Stimulated activated CD4-positive, alpha-beta T cell treated with anti-CD3 and anti-CD28 coated beads, Interleukin-4, amount 100 ng/mL, for 48 hours (primary cell): ENCODE measurements around the gene CEP135.

Experiments
- DNase-seq, 2 donors: peaks; one replicate each; pipeline ENCODE4 v3.0.0-alpha.2; 2020; ENCODE audit warnings: low read depth in 2 of 2

Gene CEP135

DNA sequence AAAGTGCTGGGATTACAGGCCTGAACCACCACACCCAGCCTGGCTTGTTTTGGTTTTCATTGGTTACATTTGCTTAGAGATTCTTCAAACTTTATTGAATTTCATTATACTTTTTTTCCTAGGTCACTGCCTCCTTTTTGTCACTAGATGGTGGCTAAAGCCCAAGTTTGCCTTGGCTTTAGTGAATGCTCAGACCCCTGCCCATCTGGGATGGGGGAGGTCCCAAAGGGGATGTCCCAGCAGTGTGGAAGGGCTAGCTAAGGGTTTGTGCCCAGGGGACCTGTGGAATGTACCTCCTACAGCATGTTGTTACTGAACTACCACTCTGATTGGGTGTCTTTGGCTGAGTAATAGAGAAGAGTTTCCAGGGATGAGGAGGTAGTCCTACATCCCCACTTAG lies 58.4 kb downstream of the CEP135 start:
- DNase-seq, result no peak

DNA sequence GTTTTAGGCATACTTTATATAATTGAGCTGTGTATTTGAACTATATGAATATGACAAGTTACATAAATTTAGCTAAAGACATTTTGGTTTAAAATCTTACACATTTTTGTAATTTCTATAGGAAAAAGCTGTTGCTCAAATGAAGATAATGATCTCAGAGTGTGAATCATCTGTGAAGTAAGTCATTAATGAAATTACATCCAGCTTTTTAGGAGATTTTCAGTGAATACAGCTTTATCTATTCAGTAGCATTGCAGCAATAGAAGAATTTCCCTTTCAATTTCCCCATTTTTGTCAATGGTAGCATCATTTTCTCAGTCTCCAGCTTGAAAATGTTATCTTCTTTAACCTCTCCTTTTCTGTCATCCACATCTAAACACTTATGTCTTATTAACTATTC lies 59.5 kb downstream of the CEP135 start:
- DNase-seq, result no peak

DNA sequence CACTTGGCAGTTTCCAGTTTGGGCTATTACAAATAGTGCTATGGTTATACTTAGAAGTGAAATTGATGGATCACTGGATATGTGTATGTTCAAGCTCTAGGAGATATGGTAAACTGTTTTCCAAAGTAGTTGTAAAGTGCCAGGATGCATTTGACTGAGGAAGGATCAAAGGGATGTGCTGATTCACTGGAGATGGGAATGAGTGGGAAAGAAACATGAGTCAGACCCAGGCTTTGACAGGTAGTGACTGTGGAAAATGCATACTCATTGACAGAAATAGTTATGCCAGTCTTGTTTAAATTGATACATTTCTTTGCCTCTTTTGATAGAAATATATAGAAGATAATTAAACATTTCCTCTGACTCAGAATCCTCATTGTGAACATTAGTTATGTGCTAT lies 77.9 kb downstream of the CEP135 start:
- no peak for DNase-seq

DNA sequence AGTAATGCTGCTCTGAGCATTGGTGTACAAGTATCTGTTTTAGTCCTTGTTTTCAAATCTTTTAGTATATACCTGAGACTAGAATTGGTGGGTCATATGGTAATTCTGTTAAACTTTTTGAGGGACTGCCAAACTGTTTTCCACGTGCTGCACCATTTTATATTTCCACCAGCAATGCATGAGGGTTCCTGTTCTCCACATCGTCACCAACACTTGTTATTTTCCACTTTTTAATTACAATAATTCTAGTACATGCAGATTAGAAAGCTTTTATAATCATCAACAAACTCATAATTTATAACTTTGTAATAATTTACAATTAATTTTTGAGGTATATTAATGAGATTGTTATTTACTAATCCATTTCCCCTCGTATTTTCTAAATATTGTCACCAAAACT lies 79.4 kb downstream of the CEP135 start:
- DNase-seq, result no peak

DNA sequence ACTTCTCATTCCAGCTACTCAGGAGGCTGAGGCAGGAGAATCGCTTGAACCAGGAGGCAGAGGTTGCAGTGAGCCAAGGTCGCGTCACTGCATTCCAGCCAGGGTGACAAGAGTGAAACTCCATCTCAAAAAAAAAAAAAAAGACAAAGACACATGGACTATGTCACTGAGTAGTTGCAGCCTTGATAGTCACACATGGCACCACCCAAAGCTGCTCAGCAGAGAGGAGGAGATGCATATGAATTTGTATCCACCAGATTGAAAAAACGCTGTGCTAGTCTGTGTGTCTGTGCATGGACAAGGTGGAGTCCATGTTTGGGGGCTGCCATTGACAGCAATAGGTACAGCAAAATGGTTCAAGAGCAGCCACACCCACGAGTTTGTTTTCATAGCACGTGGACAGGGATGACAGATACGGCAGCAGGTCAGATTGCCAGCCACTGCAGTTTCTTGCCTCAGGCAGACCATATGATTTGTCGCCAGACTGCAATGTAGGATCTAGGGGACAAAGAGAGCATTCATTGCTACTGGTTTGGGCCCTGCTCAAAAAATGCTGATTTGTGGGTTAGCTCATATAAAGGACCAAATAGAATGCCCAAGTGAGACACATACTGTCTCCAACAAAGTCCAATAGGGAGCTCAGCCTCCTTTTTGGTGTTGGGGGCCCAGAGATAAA lies 89.9 kb downstream of the CEP135 start:
- no peak for DNase-seq

DNA sequence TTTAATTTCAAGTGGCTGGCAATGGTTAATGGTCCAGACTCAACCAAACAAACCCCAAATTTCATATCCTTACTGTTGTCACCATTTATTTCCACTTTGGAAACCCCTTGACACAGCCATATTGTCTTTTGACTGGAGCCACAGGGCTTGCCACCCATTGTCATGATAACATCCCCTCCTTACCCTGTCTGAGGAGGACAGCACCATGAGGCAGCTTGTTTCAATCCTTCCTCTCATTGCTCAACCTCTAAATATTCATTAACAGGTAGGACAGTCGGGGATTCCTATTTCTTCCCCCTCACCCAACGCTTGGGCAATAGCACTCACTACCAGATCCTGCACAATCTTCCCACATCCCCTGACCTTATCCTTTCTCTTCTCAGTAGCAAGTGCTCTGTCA lies 92.1 kb downstream of the CEP135 start:
- no peak for DNase-seq

DNA sequence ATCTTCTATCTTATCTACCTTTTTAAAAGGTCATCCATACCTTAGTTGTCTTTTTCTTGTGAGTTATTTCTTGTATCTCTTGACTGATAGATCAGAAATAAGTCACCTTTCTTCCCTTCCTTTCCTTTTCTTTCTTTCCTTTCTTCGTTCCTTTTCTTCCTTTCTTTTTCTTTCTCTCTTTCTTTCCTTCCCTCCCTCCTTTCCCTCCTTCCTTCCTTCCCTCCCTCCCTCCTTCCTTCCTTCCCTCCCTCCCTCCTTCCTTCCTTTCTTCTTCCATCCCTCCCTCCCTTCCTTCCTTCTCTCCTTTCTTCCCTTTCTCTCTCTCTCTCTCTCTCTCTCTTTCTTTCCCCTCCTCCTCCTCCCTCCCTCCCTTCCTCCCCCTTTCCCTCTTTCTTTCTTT lies 93.5 kb downstream of the CEP135 start:
- no peak for DNase-seq

DNA sequence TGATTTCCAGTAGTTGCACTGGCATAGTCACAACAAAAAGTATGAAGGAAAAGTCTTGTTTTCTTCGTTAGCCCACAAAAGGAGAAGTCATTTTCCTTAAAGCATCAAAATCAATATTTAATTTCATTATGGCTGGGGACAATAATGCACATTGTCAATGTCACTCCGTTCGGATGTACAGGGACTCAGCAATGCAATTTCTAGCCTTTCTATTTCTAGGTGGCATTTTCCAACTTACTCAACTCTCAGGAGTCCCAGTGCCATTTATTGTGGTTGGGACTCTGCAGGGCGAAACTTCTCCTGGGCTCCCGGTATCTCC lies 99.6 kb downstream of the CEP135 start:
- DNase-seq, result no peak

DNA sequence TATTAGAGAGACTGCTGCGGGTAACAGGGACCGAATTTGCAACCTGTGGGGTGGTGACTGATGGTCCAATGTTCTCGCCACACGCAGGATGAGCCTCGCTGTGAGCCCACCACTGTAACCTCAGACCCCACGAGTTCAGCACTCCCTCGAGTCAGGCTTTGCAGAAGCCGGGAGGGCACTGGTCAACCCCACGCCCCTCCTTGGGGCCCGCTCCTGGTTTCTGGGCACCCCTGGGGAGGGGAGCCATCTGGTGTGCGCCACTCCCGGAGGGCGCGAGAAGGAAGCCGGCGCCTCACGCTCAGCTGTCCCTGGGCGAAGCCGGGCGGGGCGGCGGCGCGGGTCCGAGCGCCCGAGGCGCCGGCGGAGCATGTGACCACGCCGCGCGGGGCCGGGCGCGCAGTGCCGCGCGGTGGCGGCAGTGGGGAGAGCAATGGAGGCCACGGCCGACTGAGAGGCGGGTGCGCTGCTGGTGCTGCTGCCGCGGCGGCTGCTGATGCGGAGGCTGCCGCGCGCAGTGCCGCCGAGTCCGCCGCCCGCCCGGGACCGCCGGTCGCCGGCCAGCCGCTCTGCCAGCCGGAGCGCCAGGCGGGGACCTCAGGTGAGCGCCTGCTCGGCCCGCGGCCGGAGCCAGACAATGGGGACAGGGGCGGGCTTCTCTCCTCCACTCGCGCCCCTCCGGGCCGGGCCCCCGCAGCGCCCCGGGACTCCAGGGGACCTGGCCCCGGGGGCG lies 100.1 kb downstream of the CEP135 start:
- DNase-seq, result peak; percentile 42 to 56

DNA sequence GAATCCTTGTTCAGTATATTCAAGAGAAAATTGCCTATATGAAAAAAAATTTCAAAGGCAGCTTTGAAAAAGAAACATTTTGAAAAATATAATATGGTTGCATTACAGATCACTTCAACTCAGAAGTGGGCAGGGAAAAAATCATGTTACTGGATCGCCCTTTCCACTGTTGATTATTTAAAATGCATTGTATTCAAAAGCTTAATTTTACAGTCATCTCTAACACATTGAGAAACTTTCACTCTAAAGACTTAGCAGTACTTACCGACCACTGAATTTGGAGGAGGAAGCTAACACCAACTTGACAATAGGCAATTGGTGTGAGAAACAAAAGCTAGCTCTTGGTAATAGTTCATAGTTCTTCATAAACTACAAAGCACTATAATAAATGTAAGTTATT lies 101.9 kb downstream of the CEP135 start:
- DNase-seq, result no peak

DNA sequence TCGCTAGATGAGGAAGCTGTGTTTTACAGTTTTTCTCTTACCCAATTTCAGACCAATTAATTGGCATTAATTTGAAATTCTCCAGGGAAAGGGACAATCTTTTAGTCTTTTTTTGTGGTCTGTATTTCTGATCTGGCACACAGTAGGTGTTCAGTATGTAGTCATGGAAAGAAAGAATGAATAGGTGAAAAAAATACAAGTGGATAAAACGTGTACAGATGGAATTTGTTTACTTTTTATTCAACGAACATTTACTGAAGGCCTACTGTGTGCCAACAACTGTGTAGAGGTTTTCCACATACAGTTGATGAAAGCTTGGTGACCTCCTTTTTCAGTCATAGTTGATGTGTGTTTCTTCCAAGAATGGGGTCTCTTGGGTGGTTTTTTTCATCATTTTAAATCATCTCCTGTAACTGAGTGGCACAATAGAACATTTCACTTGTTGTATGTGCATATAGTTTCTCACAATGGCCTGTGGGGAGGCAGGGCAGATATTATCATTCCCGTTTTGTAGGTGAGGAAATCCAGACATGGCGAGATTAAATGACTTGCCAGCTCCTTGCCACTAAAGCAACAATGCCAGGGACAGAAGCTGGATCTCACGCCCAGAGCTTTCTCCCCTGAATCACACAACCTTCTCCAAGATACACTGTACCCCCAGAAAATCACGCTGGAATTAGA lies 102.4 kb downstream of the CEP135 start:
- no peak for DNase-seq

DNA sequence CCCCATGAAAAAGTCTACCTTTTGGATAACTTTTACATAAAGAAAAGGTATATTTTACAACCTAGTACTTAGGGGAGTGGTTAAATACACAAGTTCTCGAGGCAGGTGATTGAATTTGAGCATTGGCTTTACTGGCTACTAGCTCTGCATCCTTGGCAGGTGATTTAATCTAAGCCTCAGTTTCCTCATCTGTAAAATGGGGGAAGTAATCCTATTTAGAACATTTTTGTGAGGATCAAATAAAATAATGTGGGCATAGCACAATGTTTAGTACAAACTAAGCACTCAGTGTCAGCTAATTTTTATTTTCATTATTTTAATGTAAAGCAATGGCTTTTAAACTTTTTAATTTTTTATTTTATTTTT lies 102.9 kb downstream of the CEP135 start:
- DNase-seq, result no peak

DNA sequence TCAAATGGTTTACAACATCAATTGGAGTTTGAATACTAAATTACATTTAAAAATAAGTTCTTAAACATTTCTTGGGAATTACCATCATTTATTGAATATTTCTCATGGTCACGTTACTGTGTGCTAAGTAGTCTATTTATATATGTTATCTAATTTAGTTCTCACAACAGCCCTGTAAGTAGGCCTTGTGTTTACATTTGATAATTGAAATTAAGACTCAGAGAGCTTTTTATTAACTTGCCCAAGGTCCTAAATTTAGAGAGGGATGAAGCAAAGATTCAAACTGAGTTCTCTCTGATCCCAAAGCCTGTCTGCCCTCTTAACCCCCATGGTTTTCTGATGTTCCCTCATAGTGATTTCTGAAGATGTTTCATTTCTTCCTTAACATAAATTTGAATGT lies 103.7 kb downstream of the CEP135 start:
- no peak for DNase-seq

DNA sequence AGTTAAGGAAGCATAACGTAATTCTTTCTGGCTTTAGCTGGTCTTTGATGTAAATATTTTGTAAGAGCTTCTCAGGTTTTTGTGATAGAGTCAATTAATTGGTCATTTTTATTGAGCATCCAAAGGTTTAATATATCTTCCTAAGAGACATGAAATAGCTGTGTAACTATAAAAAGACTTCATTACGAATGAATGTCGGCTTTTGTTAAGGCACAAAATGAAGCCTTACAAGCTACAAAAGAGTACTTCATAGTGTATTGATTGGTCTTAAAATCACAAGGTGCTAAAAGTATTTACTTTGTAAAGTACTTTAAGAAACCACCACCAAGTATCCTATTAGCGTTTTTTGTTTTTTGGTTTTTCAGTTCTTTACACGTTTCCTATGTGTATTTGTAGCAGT lies 104.2 kb downstream of the CEP135 start:
- DNase-seq, result no peak

DNA sequence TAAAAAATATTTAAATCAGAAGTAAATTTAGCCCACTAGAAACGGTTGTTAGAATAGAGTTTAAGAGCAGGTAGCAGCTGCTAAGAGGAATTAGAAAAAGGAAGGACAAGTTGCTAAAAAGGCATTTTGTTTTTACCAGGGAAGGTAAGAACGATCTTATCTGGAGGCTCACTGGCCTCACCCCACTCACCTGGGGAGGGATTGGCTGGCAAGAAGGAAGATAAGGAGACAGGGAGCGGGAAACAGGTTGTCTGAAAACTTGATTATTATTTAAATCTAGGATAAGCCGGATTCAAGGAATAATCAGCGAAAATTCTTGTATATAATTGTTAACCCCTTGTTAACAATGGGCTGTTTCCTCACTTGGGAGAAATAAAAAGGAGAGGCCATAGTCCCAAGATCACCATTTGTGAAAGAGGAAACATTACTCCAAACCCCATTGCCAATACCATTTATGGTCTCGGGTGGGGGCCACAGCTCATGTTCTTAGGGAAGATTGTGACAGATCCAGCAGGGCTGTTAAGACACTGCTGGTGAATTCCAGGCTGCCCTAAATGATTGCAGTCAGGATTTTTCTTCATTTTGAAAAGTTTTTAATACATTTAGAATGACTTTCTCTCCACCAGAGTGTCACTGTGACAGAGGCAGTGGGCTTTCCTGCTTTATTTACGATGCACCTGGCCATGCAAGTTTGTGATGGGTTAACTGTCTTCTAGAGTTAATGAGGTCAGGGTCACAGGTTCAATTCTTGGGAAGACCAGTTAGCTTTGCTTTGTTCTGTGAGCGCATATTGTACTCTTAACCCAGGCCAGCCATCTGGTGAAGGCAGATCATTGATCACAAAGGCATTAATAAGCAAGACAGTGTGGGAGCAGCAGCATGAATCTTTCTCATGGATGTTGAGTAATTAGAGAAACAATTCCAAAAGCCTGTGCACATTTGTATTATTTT lies 106.6 kb downstream of the CEP135 start:
- DNase-seq, result no peak

DNA sequence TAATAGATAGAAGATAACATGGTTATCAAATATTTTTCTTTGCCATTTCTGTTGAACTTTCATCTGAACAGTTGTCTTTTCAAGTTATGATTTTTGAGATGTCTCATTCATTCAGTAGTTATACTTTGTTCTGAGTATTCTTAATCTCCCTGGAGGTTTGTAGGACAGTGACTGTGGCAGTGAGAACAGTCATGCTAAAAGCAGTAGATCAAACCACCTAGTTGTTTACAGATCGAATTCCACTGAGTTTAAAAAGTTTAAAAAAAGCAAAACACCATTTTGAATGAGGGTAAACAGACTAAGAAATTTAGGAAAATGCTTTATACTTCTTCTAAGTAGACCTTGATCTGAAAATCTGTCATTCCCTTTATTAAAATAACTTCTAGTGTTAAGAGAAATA lies 107.2 kb downstream of the CEP135 start:
- DNase-seq, result no peak

DNA sequence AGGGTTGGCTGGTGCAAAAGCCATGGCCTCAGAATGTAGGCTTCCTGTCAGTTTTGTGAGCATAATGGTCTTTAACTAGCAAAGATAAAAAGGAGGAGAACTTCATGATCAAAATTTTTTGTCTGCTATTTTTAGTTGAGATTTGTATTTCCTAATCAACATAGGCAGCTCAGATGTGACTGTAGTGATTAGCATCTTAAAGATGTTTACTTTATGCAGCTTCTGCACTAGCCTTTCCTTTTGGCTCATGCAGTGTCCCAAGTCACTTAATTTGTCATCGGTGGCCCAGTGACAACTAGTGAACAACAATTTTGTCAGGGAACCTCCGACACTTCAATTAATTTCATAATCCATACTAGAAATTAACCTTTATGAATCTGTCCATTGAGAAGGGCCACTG lies 109.8 kb downstream of the CEP135 start:
- no peak for DNase-seq

DNA sequence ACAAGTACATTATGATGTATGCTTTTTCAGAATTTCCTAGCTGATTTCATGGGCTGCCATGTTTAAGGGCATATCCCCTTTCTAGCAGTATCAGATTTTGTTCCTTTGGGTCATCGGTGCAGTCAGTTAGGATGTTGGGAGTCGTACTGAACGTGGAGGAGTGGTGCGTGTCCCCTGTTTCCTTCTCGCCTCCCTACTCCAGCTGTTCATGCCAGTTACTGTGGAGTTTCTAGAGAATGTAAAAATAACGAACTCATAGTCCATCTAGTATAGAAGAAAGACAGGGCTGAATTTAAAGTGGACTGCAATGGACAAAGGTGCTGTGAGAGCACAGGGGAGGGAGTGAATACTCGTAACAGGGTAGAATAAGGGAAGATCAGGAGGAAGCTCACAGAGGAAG lies 111.3 kb downstream of the CEP135 start:
- no peak for DNase-seq

DNA sequence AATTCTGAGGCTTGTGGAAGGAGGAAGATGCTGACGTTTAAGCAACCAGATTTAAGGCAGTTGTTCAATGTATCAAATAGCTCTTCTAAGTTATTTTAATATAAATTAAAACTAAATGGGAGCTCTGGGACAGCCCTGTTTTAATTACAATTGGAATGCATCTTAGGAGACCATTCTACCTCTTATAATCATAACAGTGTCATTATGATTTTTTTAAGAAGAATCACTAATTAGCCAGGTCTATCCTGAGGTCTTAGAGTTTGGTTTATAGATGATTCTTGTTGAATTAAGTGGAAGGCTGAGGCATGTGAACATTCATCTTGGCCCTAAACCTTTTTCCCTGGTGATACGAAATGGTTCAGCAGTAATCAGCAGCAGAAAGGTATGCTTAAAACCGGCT lies 113.4 kb downstream of the CEP135 start:
- DNase-seq, result no peak

DNA sequence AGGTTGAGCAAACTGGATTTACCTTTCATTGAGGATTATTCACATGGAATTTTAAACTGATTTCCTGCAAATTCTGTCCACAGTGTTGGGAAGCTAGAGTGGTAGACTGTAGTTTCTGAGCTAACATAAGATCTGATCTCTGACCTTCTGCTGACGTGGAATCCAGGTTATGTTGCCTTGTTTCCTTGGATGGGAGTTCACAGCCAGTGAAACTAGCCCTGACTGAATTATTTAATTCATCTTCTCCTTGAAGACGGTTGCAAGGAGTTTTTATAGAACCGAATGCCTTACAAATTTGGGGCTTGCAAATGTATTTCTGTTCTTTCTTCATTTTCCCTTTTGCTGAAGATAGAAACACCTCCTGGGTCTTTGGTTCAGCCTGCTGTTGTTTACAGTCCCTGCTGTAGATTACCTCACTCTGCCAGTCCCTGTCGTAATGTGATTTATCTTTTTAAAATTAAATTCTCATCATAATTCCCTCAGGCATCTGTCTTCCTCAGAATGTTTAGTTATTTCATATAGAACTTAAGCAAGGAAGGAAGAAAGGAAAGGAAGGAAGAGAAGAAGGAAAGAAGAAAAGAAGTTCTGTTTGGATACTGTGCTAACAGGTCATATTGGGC lies 113.9 kb downstream of the CEP135 start:
- no peak for DNase-seq

DNA sequence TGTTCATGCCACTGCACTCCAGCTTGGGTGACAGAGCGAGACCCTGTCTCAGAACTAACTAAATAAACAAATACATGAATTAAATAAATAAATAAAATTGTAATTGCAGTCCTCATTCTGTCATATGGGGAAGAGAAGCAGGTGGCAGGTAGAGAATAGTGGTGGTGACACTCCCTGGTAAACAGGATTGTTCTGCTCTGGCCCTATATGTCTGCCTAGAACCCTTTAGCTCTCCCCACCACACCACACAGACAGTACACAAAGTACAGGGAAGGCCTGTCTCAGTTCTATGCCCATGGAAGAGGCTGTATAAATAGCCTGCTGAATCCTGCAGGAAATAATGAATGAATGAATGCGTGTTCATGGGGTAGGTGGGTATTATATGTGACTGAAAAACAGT lies 117.7 kb downstream of the CEP135 start:
- no peak for DNase-seq

DNA sequence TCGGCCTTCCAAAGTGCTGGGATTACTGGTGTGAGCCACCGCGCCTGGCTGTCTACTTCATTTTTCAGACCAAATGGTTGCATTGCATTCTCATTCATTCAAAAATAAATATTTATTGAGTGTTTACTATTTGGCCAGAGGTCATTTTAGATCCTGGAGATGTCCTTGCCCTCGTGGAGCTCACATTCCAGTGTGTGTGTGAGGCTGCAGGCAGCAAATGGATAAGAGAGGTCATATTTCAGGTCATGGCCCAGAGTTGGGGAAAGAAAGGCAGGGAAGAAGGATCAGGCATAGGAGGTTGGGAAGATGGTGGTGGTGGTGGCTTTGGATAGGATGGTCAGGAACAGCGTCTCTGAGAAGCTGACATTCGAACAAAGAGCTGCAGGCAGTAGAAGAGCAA lies 119.1 kb downstream of the CEP135 start:
- no peak for DNase-seq
